ENCODE data around the gene MSL1.

GRCh38 chr17:40151414-40151963, 29.7 kb downstream of the MSL1 start:
- TF ChIP-seq CTCF (IDR thresholded peaks at IDR 0.05) = no peak
- no peak for TF ChIP-seq POLR2A (IDR thresholded peaks at IDR 0.05)
- TF ChIP-seq EP300 (IDR thresholded peaks at IDR 0.05) = no peak
- TF ChIP-seq POLR2AphosphoS5 (IDR thresholded peaks at IDR 0.05) = no peak
